Activated gamma-delta T cell treated with anti-CD3 and anti-CD28 coated beads, Interleukin-2, amount 50 U/mL, for 16 hours (primary cell): Measurements from ENCODE around the gene SRCIN1.
"Not testable (repeated sequence)": the region's sequence is repeated elsewhere in the genome, so short reads cannot be mapped to it uniquely, and the experiment has no call there.

Experiments
- DNase-seq: peaks from one replicate; pipeline ENCODE4 v3.0.0-alpha.2; 2020; ENCODE audit warnings: low read depth

SRCIN1 gene

DNA sequence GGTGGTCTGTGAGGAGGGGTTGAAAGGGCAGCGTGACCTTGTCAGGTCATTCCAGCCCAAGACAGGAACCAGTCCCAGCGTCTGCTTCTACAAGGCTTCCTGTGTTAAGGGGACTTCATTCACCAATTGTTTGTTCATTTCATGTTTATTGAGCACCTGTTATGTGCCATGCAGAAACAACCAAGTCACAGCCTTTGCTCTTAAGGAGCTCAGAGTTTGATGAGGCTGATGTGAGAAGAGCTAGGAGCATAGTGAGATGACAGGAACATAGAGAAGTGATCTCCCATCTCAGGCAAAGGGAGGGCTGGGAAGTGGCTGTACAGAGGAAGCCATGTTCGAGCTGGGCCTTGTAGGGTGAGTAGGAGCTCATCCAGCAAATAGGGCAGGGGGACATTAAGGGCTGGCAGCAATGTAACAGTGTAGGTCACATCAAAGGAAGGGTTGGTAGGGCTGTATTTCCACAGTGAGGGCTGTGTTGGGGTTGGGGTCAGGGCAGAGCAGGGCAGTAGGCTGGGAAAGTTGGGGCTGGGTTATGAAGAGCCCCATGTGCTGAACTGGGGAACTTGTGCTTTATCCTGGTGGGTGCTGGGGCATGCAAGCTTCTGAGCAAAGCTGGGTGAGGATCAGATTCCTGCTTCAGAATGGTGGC is 97.7 kb downstream of the SRCIN1 start:
- DNase-seq: no peak

DNA sequence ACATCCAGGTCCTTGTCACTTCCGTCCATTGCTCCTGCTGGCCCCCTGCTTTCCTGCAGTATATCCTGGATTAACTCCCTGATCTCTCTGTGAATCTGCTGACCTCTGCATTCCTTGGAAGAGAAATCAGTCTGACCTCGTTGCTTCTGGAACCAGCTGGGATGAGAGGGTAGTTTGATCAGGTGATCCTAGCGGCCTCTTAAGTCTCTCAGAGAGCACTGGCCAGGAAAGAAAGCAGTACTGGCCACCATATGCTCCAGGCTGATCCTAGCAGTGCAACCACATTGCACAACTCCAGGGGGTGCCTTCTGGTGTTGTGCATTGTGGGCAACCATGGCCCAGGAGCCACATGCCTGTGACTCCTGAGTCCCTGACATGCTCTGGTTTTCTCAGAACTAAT is 98.3 kb downstream of the SRCIN1 start:
- DNase-seq: no peak

DNA sequence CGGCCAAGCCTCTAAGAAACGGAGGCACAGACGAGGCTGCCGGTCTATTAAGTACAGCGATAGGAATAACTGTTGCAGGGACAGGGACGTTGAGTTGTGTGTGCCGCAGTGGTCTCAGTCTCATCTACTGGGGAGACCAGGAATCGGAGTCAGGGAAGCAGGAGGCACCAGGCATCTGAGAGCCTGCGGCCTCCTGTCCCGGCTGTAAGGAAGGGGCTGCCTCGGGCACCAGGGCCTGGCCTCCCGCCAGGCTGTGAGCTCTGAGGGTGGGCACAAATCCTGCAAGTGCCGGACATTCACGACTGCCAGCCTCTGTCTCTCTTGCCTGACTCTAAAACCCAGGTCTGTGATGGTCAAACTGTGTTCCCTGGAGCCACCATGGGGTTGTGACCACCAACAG is 101.5 kb downstream of the SRCIN1 start:
- DNase-seq: no peak

DNA sequence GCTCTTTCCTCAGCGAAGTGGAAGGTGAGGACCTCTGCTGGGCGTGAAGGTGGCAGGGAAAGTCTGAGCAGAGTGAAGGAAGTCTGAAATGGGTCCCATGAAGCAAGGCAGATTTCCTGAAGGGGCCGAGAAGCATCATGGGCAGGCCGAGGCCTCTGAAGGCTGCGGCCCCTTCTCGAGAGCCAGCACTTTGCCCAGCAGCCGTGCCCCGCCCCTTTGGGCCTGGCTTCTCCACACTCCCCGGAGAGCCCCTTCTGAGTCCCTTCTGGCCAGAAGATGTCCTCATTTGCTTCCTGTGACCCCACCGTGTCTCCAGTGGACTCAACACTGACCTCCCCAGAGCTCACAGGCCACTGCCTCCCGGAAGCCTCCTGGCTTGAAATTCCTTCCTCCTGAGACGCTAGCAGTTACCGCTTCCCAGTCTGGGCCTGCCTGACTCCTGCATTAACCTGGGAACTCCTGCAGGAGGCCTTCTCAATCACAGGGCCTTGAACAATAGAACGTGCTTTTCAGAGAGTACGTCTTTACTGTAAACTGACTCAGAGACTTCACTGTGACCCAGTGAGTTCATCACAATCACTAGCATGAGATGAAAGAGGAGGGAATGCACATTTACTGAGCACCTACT is 102.4 kb downstream of the SRCIN1 start:
- not testable (repeated sequence) for DNase-seq

DNA sequence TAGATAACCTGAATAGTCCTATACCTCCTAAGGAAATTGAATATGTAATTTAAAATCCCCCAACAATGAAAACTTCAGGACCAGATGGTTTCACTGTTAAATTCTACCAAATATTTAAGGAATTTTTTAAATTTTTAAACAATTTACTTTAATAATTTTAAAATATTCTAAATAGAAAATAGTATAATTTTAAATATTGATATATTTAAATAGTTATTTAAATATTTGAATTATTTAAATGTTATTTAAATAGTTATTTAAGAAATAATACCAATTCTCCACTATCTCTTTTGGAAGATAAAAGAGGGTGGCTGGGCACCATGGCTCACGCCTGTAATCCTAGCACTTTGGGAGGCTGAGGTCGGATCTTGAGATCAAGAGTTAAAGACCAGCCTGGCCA is 104.0 kb downstream of the SRCIN1 start:
- DNase-seq: not testable (repeated sequence)

DNA sequence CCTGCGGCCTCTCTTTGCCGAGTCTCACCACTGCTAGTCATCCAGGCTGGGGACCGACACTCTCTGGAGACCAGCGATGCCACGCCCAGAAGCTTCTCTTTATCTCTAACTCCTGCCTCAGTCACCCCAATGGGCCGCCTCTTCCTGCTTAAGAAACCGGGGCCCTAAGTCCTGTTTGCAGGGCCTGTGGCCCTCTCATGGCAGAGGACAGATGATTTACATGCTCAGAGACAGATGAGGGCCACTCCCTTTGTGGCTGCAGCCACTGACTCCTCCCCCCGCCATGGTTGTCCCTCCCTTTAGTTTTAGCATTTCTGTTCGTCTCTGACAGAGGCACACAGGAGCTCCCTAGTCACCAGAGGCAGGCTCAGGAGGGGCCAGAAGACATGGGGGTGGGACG is 106.5 kb downstream of the SRCIN1 start:
- DNase-seq: not testable (repeated sequence)

DNA sequence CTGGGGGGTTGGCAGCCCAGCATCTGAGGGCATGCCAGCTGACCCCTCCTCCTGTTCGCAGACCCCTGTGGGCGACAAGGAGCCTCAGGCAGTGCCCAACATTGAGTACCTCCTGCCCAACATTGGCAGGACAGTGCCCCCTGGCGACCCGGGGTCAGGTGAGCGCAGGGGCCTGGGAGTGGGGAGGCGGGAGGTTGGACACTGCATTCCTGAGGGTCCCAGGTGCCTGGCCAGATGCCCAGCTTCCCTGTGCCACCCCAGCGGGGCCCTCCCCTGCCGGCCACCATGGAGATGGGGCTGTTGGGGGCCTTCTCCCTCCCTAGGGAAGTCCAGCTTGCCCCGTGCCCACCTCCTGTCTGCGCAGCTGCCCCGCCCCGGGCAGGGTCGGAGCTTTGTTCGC is 107.4 kb downstream of the SRCIN1 start:
- DNase-seq: no peak

DNA sequence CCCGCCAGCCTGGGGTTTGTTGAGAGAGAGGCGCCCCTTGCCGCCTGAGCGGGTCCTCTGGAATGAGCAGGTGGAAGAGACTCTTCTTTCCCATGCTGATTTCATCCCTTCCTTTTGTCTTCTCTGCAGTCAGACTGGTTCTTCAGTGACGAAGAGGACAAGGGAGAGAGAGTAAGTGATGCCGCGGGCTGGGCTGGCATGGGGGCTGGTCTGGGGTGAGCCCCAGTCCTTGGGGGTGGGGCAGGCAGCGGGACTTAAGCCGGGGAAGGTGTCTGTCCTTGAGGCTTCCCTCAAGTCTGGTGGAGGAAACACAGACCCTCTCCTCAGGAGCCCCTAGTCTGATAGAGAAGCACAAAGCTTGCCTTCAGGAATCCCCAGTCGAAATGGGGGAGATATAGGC is 108.1 kb downstream of the SRCIN1 start:
- DNase-seq: not testable (repeated sequence)

DNA sequence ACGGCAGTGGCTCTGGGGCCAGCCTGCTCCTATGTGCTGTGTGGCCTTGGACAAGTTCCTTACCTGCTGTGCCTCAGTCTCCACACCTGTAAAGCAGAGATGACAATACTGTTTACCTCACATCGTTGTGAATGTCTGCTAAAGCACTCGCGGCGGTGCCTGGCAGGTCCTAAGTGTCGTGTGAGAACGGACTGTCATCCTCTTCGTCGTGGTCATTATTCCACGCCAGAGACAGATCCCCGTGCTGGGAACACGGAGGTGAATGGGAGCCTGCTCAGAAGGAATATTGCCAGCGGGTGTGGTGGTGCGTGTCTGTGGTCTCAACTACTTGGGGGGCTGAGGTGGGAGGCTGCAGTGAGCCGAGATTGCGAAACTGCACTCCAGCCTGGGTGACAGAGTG is 111.6 kb downstream of the SRCIN1 start:
- not testable (repeated sequence) for DNase-seq

DNA sequence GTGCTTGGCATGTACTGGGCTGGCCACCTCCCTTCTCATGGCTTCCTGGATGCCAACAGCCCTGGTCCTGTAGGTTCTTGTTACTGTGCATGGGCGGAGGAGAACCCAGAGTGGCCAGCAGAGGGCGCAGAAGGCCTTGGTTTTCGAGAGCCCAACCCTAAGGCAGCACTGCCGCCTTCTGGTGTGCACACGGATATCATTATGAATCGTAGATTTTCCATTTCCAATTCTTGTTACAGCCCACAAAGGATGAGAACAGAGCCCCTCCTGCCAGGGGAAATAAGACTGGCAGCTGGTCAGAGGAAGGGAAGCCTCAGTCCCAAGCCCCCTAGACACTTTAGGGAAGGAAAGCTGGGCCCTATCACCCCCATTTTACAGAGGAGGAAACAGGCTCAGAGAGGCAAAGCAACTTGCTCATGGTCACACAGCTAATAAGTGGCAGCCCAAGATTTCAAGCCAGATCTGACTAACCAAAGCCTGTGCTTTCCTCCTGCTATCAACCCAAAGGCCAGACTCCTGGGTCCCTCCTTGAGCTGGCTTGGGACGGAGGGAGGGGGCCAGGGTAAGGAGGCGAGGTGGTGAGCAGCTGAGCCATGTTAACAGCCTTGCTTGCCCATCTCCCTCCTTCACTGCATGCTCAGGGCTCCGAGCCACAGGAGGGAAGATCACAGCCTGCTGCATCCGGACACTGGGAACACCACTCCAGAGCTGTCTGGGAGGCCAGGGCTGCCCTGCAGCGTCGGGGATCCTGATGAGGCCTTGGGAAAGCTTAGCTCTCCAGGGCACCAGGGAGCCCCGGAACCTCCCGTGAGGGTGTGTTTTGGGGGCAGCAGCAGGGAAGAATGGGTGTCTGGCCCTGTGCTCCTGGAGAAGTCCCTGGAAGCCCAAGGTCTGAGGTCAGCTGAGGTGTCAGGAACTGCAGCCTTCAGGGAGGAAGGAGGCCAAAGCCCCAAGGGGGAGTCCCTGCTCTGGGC is 113.4 kb downstream of the SRCIN1 start:
- DNase-seq: peak; percentile 88

DNA sequence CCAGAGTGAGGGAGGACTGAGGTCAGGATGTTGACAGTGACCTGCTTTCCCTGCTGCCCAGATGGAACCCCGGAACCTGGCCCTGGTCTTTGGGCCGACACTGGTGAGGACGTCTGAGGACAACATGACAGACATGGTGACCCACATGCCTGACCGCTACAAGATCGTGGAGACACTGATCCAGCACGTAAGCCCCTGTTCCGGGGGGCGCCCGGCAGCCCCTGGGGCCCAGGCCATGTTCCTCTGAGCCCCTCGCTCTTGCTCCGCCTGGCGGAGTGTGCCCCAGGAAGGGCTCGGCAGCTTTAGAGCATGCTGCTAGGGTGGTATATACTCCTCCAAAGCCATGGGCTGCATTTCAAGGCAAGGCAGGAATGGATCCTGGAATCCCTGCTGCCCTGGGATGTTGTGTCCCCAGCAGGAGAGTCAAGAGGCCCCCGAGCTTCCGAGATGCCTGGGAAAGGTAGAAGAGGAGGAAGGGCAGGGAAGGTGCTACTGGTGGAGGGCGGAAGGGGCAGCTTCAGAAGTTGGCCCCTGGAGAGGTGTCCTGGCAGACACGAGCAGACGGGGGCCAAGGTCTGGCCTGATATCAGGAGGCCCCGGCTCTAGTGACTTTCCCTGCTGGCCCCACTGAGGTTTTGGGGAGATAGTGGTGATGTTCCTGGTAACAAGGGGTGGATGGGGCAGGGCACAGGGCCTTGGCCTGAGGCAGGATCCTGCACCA is 114.2 kb downstream of the SRCIN1 start:
- not testable (repeated sequence) for DNase-seq

DNA sequence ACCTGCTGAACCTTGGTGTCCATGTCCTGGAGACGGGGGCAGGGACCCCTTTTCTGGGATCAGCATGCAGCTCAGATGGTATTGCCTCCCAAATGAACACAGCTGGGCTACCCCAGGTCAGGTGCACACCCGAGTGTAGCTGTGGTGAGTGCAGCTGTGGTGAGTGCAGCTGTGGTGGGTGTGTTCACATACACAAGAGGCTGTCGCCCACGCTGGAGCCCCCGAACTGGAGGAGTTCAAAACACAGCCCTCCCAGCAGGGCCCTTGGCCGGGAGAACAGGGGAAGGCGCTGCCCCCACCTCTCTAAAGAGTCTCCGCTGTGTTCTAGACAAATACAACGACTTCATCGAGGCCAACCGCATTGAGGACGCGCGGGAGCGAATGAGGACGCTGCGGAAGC is 116.0 kb downstream of the SRCIN1 start:
- not testable (repeated sequence) for DNase-seq

DNA sequence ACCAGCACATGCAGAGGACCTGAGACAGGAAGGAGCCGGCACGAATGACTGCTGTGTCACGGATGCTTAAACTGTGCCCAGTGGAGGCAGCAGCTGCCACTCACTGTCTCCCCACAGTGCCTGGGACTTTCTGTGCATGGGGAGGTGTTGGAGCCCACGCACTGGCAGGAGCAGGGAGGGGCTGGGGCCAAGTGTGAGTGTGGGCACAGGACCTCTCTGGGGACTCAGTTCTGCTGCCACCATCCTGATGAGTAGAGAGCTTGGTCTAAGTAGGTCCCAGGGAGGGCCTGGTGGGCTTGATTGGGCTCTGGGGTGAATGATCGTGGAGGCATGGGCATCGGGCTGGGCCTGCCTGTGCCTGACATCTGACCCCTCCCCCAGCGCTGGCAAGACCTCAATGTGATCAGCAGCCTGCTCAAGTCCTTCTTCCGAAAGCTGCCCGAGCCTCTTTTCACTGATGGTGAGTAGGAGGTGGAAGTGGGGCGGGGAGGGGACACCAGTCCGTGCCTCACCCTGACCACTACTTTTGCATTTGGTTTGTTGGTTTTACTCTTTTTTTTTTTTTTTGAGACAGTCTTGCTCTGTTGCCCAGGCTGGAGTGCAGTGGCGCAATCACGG is 120.0 kb downstream of the SRCIN1 start:
- DNase-seq: not testable (repeated sequence)

DNA sequence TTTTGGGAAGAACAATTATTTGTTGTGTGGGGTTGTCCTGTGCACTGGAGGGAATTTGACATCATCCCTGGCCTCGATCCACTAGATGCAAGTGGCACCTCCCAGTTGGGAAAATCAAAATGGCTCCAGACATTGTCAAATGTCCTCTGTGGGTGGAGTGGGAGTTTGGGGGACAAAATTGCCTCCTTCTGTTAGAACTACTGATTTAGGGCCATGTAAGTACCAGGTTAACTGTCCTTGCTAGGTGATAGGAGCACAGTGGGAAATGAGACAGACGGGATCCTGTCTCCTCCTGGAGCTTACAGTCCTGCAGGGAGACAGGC is 120.6 kb downstream of the SRCIN1 start:
- DNase-seq: no peak

DNA sequence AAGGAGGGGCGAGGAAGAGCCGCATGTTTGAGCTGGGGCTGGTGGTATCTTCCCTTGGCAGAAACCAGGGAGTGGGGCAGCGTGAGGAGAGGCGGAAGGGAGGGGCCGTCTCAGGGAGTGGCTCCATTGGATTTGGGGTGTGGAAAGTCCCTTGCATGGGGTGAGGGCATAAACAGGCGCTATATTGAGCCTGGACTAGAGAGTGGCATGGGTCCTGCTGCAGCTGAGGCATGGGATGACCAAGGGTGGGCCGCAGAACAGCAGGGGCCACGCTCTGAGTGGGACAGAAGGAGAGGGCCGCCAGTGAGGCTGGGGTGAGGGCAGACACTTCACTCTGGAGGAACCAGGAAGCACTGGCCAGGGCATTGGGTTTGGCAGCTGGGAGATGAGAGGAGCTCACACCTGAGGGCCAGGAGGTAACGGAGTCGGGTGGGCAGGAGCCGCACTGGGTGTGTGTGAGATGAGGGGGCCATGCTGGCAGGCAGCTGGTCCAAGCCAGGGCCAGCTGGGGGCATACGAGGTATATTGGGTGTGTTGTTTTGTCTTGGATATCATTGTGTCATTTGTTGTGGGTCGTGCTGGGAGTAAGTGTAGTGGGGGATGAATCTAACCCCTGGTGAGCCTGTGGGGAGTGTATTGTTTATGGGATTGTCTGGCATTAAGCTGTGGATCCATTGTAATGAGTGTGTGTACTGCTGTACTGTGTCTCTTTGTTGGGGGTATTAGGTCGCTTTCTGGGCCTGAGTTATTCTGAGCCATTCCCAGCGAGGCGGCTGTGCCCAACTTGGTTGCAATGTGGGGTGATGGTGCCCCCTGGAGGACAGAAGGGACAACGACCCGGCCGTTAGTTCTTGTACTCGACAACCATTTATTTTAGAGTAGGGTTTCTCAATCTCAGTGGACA is 121.3 kb downstream of the SRCIN1 start:
- peak; percentile 35 for DNase-seq

DNA sequence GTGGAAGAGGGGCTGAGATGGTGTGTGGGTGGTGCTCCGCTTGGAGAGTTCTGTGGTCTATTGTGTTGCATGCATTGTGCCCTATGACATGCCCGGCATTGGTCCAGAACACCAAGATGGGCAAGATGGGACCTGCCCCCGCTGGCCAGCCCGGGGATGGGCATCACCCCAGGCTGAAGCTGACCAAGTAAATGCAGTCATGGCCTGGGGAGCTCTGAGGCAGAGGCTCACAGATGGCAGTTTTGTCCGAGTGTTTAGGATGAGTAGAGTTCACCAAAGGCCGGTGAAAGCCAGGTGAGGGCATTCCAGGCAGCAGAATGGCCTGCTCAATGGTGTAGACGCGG is 123.1 kb downstream of the SRCIN1 start:
- DNase-seq: not testable (repeated sequence)

DNA sequence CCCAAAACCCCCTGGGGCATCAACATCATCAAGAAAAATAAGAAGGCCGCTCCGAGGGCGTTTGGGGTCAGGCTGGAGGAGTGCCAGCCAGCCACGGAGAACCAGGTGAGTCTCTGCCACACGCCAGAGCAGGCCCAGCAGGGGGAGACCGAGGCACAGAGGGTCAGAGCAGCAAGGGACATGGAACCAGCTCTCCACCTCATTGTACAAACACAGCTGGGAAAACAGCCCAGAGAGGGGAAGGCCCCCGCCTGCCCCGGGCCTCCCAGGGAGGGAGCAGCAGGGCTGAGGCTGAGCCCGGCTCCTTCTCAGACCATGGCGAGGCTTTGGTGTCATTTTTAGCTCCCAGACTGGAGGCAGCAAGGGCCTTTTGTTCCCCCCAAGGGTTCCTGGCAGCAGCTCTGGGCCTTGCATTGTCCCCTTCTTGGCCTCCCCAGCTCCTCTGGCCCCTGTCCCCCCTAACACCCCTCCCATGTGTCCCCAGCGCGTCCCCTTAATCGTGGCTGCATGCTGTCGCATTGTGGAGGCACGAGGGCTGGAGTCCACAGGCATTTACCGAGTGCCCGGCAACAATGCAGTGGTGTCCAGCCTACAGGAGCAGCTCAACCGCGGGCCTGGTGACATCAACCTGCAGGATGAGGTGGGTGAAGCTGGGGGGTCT is 123.6 kb downstream of the SRCIN1 start:
- DNase-seq: not testable (repeated sequence)
